Activated B cell treated with CpG ODN at 0.5 μM for 24 hours (primary cell): ENCODE data around the gene CTU2. TPM values are rescaled to one million over a fixed set of nuclear protein-coding genes. Genes with fewer than 3 reads are reported as not detected.
A peak's percentile ranks its signal among the peaks of the same experiment; 100 is the strongest.

Experiments used
- ATAC-seq: fragments of 200-7000 bp; cut with Tn5 transposase; one replicate; pipeline ENCODE4 v1.10.0; 2021; ENCODE audit warnings: low read depth, mild to moderate bottlenecking, moderate library complexity
- CTCF ChIA-PET: fragments of 350-600 bp; sonication (Branson Sonifier 250); formaldehyde crosslinking; loops from one replicate; lab custom pipeline; 2021; ENCODE audit warnings: antibody characterized with exemption; lab: Charles Lee
- POLR2A ChIA-PET: fragments of 350-600 bp; sonication (Branson Sonifier 250); formaldehyde crosslinking; loops from one replicate; lab custom pipeline; 2021; ENCODE audit warnings: antibody characterized with exemption; lab: Charles Lee
- DNase-seq: peaks from one replicate; pipeline ENCODE4 v3.0.0; 2022
- H3K27ac Mint-ChIP-seq: one replicate; pipeline ENCODE4 v1.8.0; 2020; ENCODE audit warnings: mixed read lengths
- H3K27me3 Mint-ChIP-seq: one replicate; pipeline ENCODE4 v1.8.0; 2021; ENCODE audit warnings: mixed read lengths
- H3K36me3 Mint-ChIP-seq: one replicate; pipeline ENCODE4 v1.8.0; 2021; ENCODE audit warnings: low read depth, mixed read lengths
- H3K4me1 Mint-ChIP-seq: one replicate; pipeline ENCODE4 v1.8.0; 2021; ENCODE audit warnings: mixed read lengths
- H3K4me3 Mint-ChIP-seq: one replicate; pipeline ENCODE4 v1.8.0; 2020; ENCODE audit warnings: mild to moderate bottlenecking, mixed read lengths
- H3K9me3 Mint-ChIP-seq: one replicate; pipeline ENCODE4 v1.8.0; 2020; ENCODE audit warnings: mixed read lengths
- intact Hi-C: fragments of 100-400 bp; cut with micrococcal nuclease; formaldehyde crosslinking; loops from one replicate; pipeline ENCODE4 v1.15.1; 2024
- total RNA-seq: library from RNA; stranded (reverse); gene quantifications from 2 replicates; pipeline ENCODE4 v1.2.3, GENCODE V29; 2022
- TF ChIP-seq, protein P1 (sequence below): fragments of 200-600 bp; IDR thresholded peaks from one replicate; pipeline ENCODE4 v1.8.0; 2022; ENCODE audit warnings: antibody characterized with exemption, mild to moderate bottlenecking

CTU2 gene
- total RNA-seq, result 28.8 and 36.7 TPM in 2 replicates

DNA sequence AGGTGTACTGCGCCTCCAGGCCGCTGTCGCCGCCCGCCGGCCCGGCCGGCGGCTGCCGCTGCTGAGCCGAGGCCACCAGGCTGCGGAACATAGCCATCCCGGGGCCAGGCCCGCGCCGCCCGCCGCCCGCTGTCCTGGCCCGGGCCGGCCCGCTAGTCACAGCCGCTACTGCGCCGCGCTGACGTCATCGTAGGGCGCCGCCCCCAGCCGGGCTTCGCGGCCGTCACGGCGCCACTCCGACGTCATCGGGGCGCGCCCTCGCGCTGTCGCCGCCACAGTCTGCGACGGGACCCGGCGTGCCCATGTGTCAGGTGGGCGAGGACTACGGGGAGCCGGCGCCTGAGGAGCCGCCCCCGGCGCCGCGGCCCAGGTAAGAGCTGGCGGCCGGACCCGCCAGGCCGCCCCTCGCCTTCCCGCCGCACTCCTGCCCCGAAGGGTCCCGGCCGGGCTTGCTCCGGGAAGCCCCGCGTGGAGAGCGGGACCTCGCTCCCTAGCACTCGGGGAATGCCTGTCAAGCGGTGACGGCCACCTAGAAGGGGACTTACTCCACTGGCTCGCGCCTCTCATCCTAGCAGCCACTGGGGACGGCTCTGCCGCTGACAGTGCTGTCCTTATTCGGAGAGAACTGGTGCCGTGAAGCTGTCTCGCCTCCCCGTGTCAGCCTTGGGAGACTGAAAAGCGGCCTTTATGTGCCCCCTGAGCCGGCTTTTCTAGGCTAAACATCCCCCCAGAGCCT, at the start of gene CTU2, which contains the start of gene RNF166:
CTU2 (plus strand) TSS at position 275 of the 736 bp plus-strand sequence; CDS start at position 303, 28 bp downstream.
RNF166 (minus strand) TSS at position 180 of the 736 bp plus-strand sequence; CDS start at position 97, 83 bp downstream.
- TF ChIP-seq, protein P1, sequence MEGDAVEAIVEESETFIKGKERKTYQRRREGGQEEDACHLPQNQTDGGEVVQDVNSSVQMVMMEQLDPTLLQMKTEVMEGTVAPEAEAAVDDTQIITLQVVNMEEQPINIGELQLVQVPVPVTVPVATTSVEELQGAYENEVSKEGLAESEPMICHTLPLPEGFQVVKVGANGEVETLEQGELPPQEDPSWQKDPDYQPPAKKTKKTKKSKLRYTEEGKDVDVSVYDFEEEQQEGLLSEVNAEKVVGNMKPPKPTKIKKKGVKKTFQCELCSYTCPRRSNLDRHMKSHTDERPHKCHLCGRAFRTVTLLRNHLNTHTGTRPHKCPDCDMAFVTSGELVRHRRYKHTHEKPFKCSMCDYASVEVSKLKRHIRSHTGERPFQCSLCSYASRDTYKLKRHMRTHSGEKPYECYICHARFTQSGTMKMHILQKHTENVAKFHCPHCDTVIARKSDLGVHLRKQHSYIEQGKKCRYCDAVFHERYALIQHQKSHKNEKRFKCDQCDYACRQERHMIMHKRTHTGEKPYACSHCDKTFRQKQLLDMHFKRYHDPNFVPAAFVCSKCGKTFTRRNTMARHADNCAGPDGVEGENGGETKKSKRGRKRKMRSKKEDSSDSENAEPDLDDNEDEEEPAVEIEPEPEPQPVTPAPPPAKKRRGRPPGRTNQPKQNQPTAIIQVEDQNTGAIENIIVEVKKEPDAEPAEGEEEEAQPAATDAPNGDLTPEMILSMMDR, result no peak
- Mint-ChIP-seq H3K4me1 (peaks cover 51% of the 10 kb centered on the region), H3K4me3 (peak within 1 kb of the TSS; percentile 87), H3K9me3 (no peaks in the 10 kb centered on the region), H3K36me3 (peaks cover 4% of the 10 kb centered on the region), H3K27ac (peak within 1 kb of the TSS; percentile 85), H3K27me3 (no peaks in the 10 kb centered on the region)
- DNase-seq, result peak; percentile 95
- intact Hi-C loops, result loop anchor here (1.0 kb wide), 5 partner anchors 20 to 136 kb away; partner anchors contain the start of genes CYBA, SNAI3 and ZC3H18
- POLR2A ChIA-PET, result interaction anchor here (0.6 to 2.6 kb wide), 8 partner anchors 23 to 151 kb away, joined by 3 to 10 read pairs (median 5); partner anchors contain the start of genes APRT, GALNS, MVD and TRAPPC2L
- peak; percentile 70 for ATAC-seq
- CTCF ChIA-PET, result interaction anchor here (0.5 to 0.7 kb wide), 2 partner anchors 31 to 776 kb away, joined by 3 read pairs; no protein-coding TSS in a partner anchor

DNA sequence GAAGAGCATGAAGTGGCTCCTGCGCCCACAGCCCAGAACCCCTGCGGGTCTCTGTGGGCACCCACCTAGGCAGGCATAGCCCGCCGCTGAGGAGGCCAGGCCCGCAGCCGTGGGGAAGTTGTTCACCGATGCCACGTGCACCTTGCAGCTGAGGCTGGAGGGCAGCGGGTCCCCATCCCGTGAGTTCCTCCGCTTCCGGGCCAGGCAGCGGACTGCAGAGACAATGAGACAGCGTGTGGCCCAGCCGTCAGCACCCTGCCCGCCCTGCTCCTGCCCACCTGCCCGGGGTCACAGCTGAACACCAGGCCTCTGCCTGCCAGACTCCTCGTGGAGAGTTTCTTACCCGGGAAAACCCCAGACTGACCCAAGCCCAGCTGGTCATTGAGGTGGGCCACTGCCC, 48.9 kb upstream of the CTU2 start:
- no peaks in the 10 kb centered on the region for H3K27me3 Mint-ChIP-seq
- DNase-seq (no peak), ATAC-seq (no peak)
- CTCF ChIA-PET, result no interaction called here
- peaks cover 19% of the 10 kb centered on the region for H3K4me1 Mint-ChIP-seq
- intact Hi-C loops, result no loop called here
- H3K9me3 Mint-ChIP-seq, result no peaks in the 10 kb centered on the region
- H3K4me3 Mint-ChIP-seq, result no peak overlapping the region
- H3K27ac Mint-ChIP-seq, result no peak overlapping the region
- POLR2A ChIA-PET, result interaction anchor here (0.6 to 1.1 kb wide), 2 partner anchors 9 to 1213 kb away, joined by 4 to 13 read pairs; no protein-coding TSS in a partner anchor
- TF ChIP-seq, protein P1, result no peak
- H3K36me3 Mint-ChIP-seq, result peaks cover 35% of the 10 kb centered on the region

DNA sequence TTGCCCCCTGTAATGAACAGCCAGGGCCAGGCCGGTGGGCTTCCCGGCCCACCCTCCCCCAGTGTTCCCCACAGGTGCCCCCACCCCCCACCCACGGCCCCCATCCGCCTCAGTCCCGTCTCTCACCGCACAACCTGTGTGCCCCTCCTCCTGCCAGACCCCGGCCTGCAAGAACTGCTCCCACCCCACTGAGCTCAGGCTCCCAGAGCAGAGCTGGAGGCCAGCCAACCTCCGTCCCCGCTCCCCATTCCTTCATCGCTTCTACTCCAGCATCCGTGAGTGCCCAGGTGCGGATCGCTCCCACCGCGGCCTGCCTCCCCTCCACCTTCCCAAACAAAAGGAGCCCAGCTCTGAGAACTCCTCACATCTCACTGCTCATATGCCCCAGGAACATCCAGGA, 47.6 kb upstream of the CTU2 start:
- intact Hi-C loops, result no loop called here
- no peaks in the 10 kb centered on the region for H3K9me3 Mint-ChIP-seq

DNA sequence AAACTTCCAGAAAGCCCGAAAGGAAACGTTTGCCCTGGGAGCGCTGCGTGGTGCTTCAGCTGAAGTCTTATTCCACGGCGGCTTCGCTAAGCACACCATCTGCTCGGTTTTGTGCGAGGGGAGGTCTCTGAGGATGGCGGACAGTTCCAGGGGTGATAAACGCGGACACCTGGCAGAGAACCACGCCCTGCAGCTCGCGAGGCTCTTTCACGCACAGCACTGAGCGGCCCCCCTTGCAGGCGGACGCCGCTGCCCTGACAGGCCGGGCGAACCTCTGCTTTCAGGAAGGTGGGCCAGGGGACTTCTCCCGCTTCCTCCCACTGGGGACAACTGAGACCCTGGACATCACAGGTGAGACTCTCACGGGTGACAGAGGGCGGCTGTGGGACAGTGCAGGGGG, 47.1 kb upstream of the CTU2 start:
- peaks cover 35% of the 10 kb centered on the region for H3K36me3 Mint-ChIP-seq
- no peaks in the 10 kb centered on the region for H3K27me3 Mint-ChIP-seq
- POLR2A ChIA-PET, result no interaction called here
- no peak overlapping the region for H3K4me3 Mint-ChIP-seq
- peaks cover 22% of the 10 kb centered on the region for H3K4me1 Mint-ChIP-seq
- intact Hi-C loops, result no loop called here
- DNase-seq (no peak), ATAC-seq (no peak)
- H3K27ac Mint-ChIP-seq, result no peak overlapping the region
- TF ChIP-seq, protein P1, result no peak
- CTCF ChIA-PET, result no interaction called here
- H3K9me3 Mint-ChIP-seq, result no peaks in the 10 kb centered on the region

More for the DNA sequence above, 47.6 kb upstream of the CTU2 start:
- TF ChIP-seq, protein P1, result no peak
- H3K27me3 Mint-ChIP-seq, result no peaks in the 10 kb centered on the region
- H3K4me3 Mint-ChIP-seq, result no peak overlapping the region
- peaks cover 36% of the 10 kb centered on the region for H3K36me3 Mint-ChIP-seq
- no peak overlapping the region for H3K27ac Mint-ChIP-seq
- no peak for DNase-seq
- peaks cover 19% of the 10 kb centered on the region for H3K4me1 Mint-ChIP-seq
- ChIA-PET POLR2A (interaction anchor here (1.1 kb wide), 1 partner anchor 10 kb away, joined by 13 read pairs; no protein-coding TSS in a partner anchor), CTCF (no interaction called here)
- no peak for ATAC-seq

DNA sequence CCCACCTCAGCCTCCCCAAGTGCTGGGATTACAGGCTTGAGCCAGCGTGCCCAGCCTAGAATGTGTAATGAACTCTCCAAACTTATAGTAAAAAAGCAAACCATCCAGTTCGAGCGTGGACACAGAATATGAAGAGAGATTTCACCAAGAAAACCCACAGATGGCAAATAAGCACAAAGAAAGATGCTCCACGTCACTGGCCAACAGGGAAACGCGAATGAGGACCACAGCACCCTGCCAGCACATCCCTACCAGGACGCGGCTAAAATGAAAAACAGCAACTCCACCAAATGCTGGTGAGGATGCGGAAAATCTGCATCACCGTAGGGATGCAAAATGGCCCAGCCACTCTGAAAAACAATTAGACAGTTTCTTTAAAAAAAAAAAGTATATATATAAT, 44.8 kb upstream of the CTU2 start:
- Mint-ChIP-seq H3K27ac (peak overlapping the region; percentile 59), H3K36me3 (peaks cover 20% of the 10 kb centered on the region), H3K9me3 (no peaks in the 10 kb centered on the region), H3K27me3 (no peaks in the 10 kb centered on the region), H3K4me1 (peaks cover 31% of the 10 kb centered on the region), H3K4me3 (peak overlapping the region; percentile 44)
- DNase-seq (no peak), ATAC-seq (no peak)
- TF ChIP-seq, protein P1, result no peak
- CTCF ChIA-PET, result no interaction called here
- intact Hi-C loops, result loop anchor here (5.0 kb wide), 1 partner anchor 121 kb away; no protein-coding TSS in a partner anchor
- POLR2A ChIA-PET, result interaction anchor here (1.1 to 1.6 kb wide), 2 partner anchors 9 to 24 kb away, joined by 4 read pairs; no protein-coding TSS in a partner anchor
